Measurements from ENCODE around the gene CAPZB.

CAPZB gene

DNA sequence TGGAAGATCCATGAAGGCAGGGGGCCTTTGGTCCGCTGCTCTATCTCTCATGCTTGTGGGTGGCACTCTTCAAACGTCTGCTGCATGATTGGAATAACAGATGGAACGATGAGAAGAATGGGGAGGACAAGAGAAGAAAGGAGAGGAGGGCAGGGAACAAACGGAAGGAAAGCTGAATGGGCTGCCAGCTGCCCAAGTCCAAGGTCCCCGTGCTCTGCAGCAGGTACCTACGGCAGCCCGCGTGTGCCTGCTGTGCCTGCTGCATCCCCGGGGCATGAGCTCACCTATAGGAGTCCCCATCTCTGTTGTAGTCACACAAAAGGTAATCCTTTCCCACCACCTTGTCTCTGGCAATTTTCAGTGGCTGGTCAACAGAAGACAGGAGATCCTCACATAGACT is 100.1 kb downstream of the CAPZB start:
- TF ChIP-seq POLR2AphosphoS5 (IDR thresholded peaks at IDR 0.05; ENCODE audit: low read depth, low read length) (no peak), SIN3A (IDR thresholded peaks at IDR 0.05; ENCODE audit: borderline replicate concordance, insufficient read depth, low read length) (no peak), FOXP2 (optimal IDR thresholded peaks at IDR 0.05; ENCODE audit: borderline replicate concordance, extremely low read depth, extremely low read length, insufficient read depth) (no peak), TAF1 (IDR thresholded peaks at IDR 0.05; ENCODE audit: borderline replicate concordance, insufficient read depth, low read length) (no peak)
- TF ChIP-seq, protein P1, sequence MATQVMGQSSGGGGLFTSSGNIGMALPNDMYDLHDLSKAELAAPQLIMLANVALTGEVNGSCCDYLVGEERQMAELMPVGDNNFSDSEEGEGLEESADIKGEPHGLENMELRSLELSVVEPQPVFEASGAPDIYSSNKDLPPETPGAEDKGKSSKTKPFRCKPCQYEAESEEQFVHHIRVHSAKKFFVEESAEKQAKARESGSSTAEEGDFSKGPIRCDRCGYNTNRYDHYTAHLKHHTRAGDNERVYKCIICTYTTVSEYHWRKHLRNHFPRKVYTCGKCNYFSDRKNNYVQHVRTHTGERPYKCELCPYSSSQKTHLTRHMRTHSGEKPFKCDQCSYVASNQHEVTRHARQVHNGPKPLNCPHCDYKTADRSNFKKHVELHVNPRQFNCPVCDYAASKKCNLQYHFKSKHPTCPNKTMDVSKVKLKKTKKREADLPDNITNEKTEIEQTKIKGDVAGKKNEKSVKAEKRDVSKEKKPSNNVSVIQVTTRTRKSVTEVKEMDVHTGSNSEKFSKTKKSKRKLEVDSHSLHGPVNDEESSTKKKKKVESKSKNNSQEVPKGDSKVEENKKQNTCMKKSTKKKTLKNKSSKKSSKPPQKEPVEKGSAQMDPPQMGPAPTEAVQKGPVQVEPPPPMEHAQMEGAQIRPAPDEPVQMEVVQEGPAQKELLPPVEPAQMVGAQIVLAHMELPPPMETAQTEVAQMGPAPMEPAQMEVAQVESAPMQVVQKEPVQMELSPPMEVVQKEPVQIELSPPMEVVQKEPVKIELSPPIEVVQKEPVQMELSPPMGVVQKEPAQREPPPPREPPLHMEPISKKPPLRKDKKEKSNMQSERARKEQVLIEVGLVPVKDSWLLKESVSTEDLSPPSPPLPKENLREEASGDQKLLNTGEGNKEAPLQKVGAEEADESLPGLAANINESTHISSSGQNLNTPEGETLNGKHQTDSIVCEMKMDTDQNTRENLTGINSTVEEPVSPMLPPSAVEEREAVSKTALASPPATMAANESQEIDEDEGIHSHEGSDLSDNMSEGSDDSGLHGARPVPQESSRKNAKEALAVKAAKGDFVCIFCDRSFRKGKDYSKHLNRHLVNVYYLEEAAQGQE (IDR thresholded peaks at IDR 0.05; ENCODE audit: insufficient read depth in 1 of 2, low read depth in 2 of 2, low read length in 2 of 2), result no peak

DNA sequence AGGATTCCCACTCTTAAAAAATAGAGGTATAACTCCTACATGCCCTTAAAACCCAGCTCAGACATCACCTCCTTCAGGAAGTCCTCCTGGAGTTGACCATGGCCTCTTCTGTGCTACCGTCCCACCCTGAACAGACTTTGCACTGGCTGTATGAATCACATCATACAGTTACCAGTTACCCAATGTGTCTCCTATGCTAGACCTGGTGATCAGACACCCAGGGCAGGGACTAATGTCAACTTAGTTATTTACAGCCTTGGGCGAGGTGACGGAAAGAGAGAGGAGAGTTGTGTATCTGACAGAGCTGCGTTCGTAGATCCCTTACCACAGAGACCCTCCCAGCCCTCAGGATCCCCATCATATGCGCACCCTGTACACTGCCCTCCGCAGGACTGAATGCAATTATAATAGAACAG is 100.6 kb downstream of the CAPZB start:
- TF ChIP-seq POLR2AphosphoS5 (IDR thresholded peaks at IDR 0.05; ENCODE audit: low read depth, low read length) (no peak), TAF1 (IDR thresholded peaks at IDR 0.05; ENCODE audit: borderline replicate concordance, insufficient read depth, low read length) (no peak), SIN3A (IDR thresholded peaks at IDR 0.05; ENCODE audit: borderline replicate concordance, insufficient read depth, low read length) (no peak), FOXP2 (optimal IDR thresholded peaks at IDR 0.05; ENCODE audit: borderline replicate concordance, extremely low read depth, extremely low read length, insufficient read depth) (no peak)
- TF ChIP-seq, protein P1 (IDR thresholded peaks at IDR 0.05; ENCODE audit: insufficient read depth in 1 of 2, low read depth in 2 of 2, low read length in 2 of 2), result no peak

DNA sequence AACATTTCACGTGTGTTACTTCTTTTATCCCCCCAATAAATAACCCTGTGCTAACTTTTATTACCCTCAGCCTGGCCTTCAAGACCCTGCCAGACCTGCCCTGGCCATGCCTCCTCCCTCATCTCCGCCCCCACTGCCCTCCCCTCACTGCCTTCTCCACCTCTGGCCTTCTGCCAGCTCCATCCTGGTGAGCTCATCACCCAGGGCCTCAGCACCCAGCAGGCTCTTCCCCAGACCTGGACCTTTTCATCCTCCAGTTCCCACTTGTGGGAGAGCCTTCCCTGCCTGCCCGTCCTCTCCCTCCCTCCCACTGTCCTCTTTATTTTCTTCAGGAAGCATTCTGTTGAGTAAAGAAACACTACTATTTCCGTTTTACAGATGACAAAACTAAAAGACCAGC is 101.2 kb downstream of the CAPZB start:
- TF ChIP-seq FOXP2 (optimal IDR thresholded peaks at IDR 0.05; ENCODE audit: borderline replicate concordance, extremely low read depth, extremely low read length, insufficient read depth), result no peak
- no peak for TF ChIP-seq TAF1 (IDR thresholded peaks at IDR 0.05; ENCODE audit: borderline replicate concordance, insufficient read depth, low read length)
- TF ChIP-seq, protein P1 (IDR thresholded peaks at IDR 0.05; ENCODE audit: insufficient read depth in 1 of 2, low read depth in 2 of 2, low read length in 2 of 2), result no peak
- TF ChIP-seq POLR2AphosphoS5 (IDR thresholded peaks at IDR 0.05; ENCODE audit: low read depth, low read length), result no peak
- TF ChIP-seq SIN3A (IDR thresholded peaks at IDR 0.05; ENCODE audit: borderline replicate concordance, insufficient read depth, low read length), result no peak

DNA sequence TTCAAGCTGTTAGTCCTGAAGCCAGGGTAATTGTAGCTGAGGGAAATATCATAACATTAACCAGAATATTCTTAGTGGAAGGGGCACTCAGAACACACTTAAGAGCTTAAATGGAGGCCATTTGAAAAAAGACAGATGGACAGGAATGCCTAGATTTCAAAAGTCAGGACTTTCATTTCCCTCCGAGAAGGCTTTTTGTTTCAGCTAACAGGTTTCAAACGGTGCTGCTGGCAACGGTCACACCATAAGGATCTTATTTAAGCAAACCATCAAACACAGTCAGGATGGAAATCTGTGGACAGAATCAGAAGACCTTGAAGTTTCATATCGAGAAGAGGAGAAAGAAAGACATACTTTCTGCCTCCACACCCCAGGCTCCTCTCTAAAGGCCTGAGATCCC is 103.1 kb downstream of the CAPZB start:
- TF ChIP-seq POLR2AphosphoS5 (IDR thresholded peaks at IDR 0.05; ENCODE audit: low read depth, low read length) (no peak), TAF1 (IDR thresholded peaks at IDR 0.05; ENCODE audit: borderline replicate concordance, insufficient read depth, low read length) (no peak), FOXP2 (optimal IDR thresholded peaks at IDR 0.05; ENCODE audit: borderline replicate concordance, extremely low read depth, extremely low read length, insufficient read depth) (no peak), SIN3A (IDR thresholded peaks at IDR 0.05; ENCODE audit: borderline replicate concordance, insufficient read depth, low read length) (no peak)
- TF ChIP-seq, protein P1 (IDR thresholded peaks at IDR 0.05; ENCODE audit: insufficient read depth in 1 of 2, low read depth in 2 of 2, low read length in 2 of 2), result no peak

DNA sequence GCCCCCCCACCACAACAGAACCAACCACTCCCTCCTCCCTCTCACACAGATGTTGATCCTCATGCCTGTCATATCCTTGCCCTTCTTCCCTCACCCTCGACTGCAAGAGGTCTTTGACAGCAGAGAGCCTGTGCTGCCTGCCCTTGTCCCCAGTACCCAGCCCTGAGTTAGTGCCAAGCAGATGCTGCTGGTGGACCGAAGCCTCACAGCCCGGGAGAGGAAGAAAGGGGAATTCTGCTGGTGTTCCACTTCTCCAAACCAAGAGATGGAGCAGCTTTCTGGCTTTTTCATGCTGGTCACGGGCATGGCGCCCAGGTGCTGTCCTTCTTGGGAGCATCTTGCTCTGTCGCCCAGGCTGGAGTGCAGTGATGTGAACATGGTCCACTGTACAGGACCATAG is 104.1 kb downstream of the CAPZB start:
- TF ChIP-seq SIN3A (IDR thresholded peaks at IDR 0.05; ENCODE audit: borderline replicate concordance, insufficient read depth, low read length) (no peak), TAF1 (IDR thresholded peaks at IDR 0.05; ENCODE audit: borderline replicate concordance, insufficient read depth, low read length) (no peak), POLR2AphosphoS5 (IDR thresholded peaks at IDR 0.05; ENCODE audit: low read depth, low read length) (no peak), FOXP2 (optimal IDR thresholded peaks at IDR 0.05; ENCODE audit: borderline replicate concordance, extremely low read depth, extremely low read length, insufficient read depth) (no peak)
- TF ChIP-seq, protein P1 (IDR thresholded peaks at IDR 0.05; ENCODE audit: insufficient read depth in 1 of 2, low read depth in 2 of 2, low read length in 2 of 2), result no peak
